K562 (cell line): ENCODE data around the gene MYOM1. TPM values are rescaled to one million over a fixed set of nuclear protein-coding genes. Genes with fewer than 3 reads are reported as not detected.

ENCODE experiments used
- ATAC-seq: fragments of 200-7000 bp; cut with Tn5 transposase; 3 replicates; pipeline ENCODE4 v1.9.1; 2020; ENCODE audit warnings: moderate library complexity
- BruUV-seq: library from RNA; stranded (reverse); fragments of 400-500 nt; replicated peaks from 2 replicates; lab custom pipeline; 2021; lab: Mats Ljungman, UMichigan
- CTCF ChIA-PET: fragments of 300-600 bp; formaldehyde crosslinking; extraction: SDS; loops from one replicate; lab custom pipeline; 2021; ENCODE audit warnings: low intra/inter-chr PET ratio; lab: Yijun Ruan, JAX
- POLR2A ChIA-PET: fragments of 300-600, 350-650 bp; sonication (Branson Sonifier 250); formaldehyde crosslinking; extraction: SDS; loops from one replicate; lab custom pipeline; 2021; ENCODE audit warnings: antibody characterized with exemption, inconsistent platforms; lab: Yijun Ruan, JAX
- DNase-seq, 4 experiments: peaks; one replicate each; pipeline versions ENCODE4 v3.0.0 to v3.0.0-alpha.2; 2011 to 2018; ENCODE audit warnings: low spot score in 3 of 4, mixed read lengths in 3 of 4; ENCODE audit errors: extremely low read depth in 1 of 4
- FAIRE-seq: peaks from 2 replicates; lab custom pipeline; 2011; peaks lifted over from hg19 to GRCh38; lab: Jason Lieb, UNC
- H2AFZ ChIP-seq: 2 replicates; pipeline ENCODE4 v1.6.0; 2011; ENCODE audit warnings: low read depth, low read length, control low read depth, inconsistent platforms
- H3K27ac ChIP-seq: fragments of 200-600 bp; 3 replicates; pipeline ENCODE4 v1.8.0; 2011; ENCODE audit warnings: low read depth, mild to moderate bottlenecking, control low read depth, inconsistent platforms, low read length, moderate library complexity, mixed read lengths; ENCODE audit errors: extremely low read depth
- H3K27me3 ChIP-seq, 2 experiments: fragments of 300-600 bp in 1 of 2; 2 replicates in 1 of 2; 3 replicates in 1 of 2; pipeline versions ENCODE4 v1.6.0 to v1.8.0; 2011; ENCODE audit warnings: inconsistent platforms in 2 of 2, low read length in 2 of 2, mild to moderate bottlenecking in 1 of 2, mixed read lengths in 1 of 2, moderate library complexity in 1 of 2; ENCODE audit not compliant: control insufficient read depth in 2 of 2, insufficient read depth in 2 of 2
- H3K36me3 ChIP-seq: fragments of 300-600 bp; 3 replicates; pipeline ENCODE4 v1.8.0; 2011; ENCODE audit warnings: mild to moderate bottlenecking, low read length, inconsistent platforms; ENCODE audit not compliant: control insufficient read depth, insufficient read depth
- H3K4me1 ChIP-seq, 2 experiments: fragments of 200-600 bp in 1 of 2; replicated peaks in 1 of 2; 2 replicates in 1 of 2; 3 replicates in 1 of 2; pipeline versions ENCODE4 v1.5.1 to v1.8.0; 2011; ENCODE audit warnings: inconsistent platforms in 2 of 2, low read length in 2 of 2, mild to moderate bottlenecking in 1 of 2, mixed read lengths in 1 of 2, moderate library complexity in 1 of 2; ENCODE audit not compliant: control insufficient read depth in 2 of 2, insufficient read depth in 2 of 2
- H3K4me2 ChIP-seq: 2 replicates; pipeline ENCODE4 v1.6.1; 2011; ENCODE audit warnings: low read length, control low read depth, inconsistent platforms, mixed read lengths; ENCODE audit not compliant: insufficient read depth
- H3K4me3 ChIP-seq: fragments of 200-600 bp; sonication (generic), shearing (Covaris generic); 2 replicates; pipeline ENCODE4 v1.5.1; 2016; ENCODE audit warnings: control low read depth, inconsistent platforms
- H3K79me2 ChIP-seq: fragments of 200-600 bp; 3 replicates; pipeline ENCODE4 v1.8.0; 2011; ENCODE audit warnings: low read length, inconsistent platforms; ENCODE audit not compliant: control insufficient read depth, insufficient read depth
- H3K9ac ChIP-seq, 2 experiments: 2 replicates each; pipeline versions ENCODE4 v1.6.0 to v1.6.1; 2011; ENCODE audit warnings: low read depth in 2 of 2, low read length in 2 of 2, control low read depth in 1 of 2, inconsistent platforms in 1 of 2, mild to moderate bottlenecking in 1 of 2, mixed read lengths in 1 of 2; ENCODE audit not compliant: insufficient read depth in 1 of 2
- H3K9me1 ChIP-seq: one replicate; pipeline ENCODE4 v1.6.0; 2011; ENCODE audit warnings: inconsistent platforms, mild to moderate bottlenecking, low read length, moderate library complexity; ENCODE audit not compliant: control insufficient read depth, insufficient read depth
- H3K9me3 ChIP-seq: replicated peaks from 2 replicates; pipeline ENCODE4 v1.5.1; 2011; ENCODE audit warnings: low read depth, low read length, inconsistent platforms; ENCODE audit not compliant: control insufficient read depth, insufficient read depth
- H4K20me1 ChIP-seq: replicated peaks from 2 replicates; pipeline ENCODE4 v1.6.1; 2011; ENCODE audit warnings: low read length, inconsistent platforms, mixed read lengths; ENCODE audit not compliant: control insufficient read depth, insufficient read depth
- CBX8 ChIP-seq: fragments of 200-600 bp; sonication (generic); IDR thresholded peaks from 2 replicates; pipeline ENCODE4 v1.6.1; 2012; ENCODE audit warnings: borderline replicate concordance, mixed run types, low read depth, mild to moderate bottlenecking, moderate library complexity, mixed read lengths, low read length, control low read depth, inconsistent platforms; ENCODE audit not compliant: poor library complexity, severe bottlenecking; ENCODE audit errors: extremely low read depth
- MEF2D ChIP-seq: conservative IDR thresholded peaks from 2 replicates; pipeline ENCODE4 v1.6.1; 2016; ENCODE audit warnings: low read depth, missing genetic modification characterization, missing compliant biosample characterization
- TCFL5 ChIP-seq: fragments of 250-450 bp; sonication (Bioruptor Pico); conservative IDR thresholded peaks from 2 replicates; pipeline ENCODE4 v1.6.1; 2021; ENCODE audit warnings: mild to moderate bottlenecking, moderate library complexity, matching md5 sums
- ZNF263 ChIP-seq: sonication (generic); formaldehyde crosslinking; IDR thresholded peaks from 2 replicates; pipeline ENCODE4 v1.8.0; 2022; ENCODE audit warnings: mild to moderate bottlenecking, missing genetic modification reagents, borderline replicate concordance
- ZNF668 ChIP-seq: fragments of 250-450 bp; sonication (Bioruptor Pico); IDR thresholded peaks from 2 replicates; pipeline ENCODE4 v1.8.0; 2022; ENCODE audit warnings: mild to moderate bottlenecking, inconsistent platforms
- WGBS: fragments of 100-300 bp; shearing (Covaris generic); methylation state at CpG from one replicate; pipeline ENCODE4 v1.1.6; 2016; ENCODE audit warnings: low coverage, mixed read lengths; ENCODE audit not compliant: insufficient coverage; ENCODE audit errors: missing lambda C conversion rate; 5-methylcytosine and 5-hydroxymethylcytosine counted together
- in situ Hi-C: fragments of 300-500 bp; cut with MboI; formaldehyde crosslinking; loops from 4 replicates; pipeline ENCODE4 v1.15.0; 2018; ENCODE audit warnings: inconsistent platforms, mixed read lengths
- intact Hi-C: fragments of 100-400 bp; cut with micrococcal nuclease; formaldehyde crosslinking; loops from 2 replicates; pipeline ENCODE4 v1.14.2; 2022
- polyA plus RNA-seq, 8 experiments: library from polyadenylated mRNA; depleted of rRNA in 4 of 8; stranded (reverse) in 5 of 8; unstranded in 3 of 8; fragments of >200 nt; fragmentation: Nextera tagmentation in 2 of 8; fragmentation: Illumina TruSeq in 1 of 8; extraction: Ambion mirVana in 2 of 8; extraction: Trizol in 1 of 8; gene quantifications; 2 replicates each; pipeline versions ENCODE4 v1.2.1 to v1.2.3, GENCODE V29; 2011 to 2014; ENCODE audit warnings: inconsistent platforms in 1 of 8, missing spikeins in 1 of 8
- total RNA-seq, 7 experiments: library from RNA; depleted of rRNA in 6 of 7; stranded (reverse); fragments of >200 nt in 6 of 7; fragmentation: Illumina TruSeq in 2 of 7; extraction: Trizol in 2 of 7; gene quantifications; 2 replicates each; pipeline versions ENCODE4 v1.2.1 to v1.2.3, GENCODE V29; 2011 to 2021; ENCODE audit warnings: low replicate concordance in 1 of 7

MYOM1 gene
- total and polyA plus RNA-seq, 9 of the 15 experiments (the other 6 are each of a cell fraction or from before 2014, with no cell fraction given) = 0.01 to 0.62 (median 0.25) TPM

DNA sequence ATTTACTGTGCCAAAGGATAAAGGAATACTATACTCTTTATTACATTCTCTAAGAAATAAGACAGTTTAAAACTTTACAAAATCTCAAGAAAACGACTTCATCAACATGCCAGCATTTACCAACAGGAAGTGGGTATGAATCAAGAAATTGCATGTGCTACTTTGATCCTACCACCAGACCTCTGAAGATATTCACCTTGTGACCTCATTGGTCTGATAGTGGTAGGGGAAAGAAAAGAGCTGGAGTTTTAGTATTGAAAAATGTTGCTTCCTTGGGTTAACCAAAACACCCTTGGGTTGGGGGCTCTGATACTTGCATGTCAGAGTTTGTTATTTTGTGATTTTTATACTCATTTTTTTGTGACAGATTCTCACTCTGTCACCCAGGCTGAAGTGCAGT is 122.7 kb downstream of the MYOM1 start:
- no peak overlapping the region for H3K27ac ChIP-seq
- no peaks in the 10 kb centered on the region for H3K4me1 ChIP-seq
- no peak overlapping the region for H3K4me3 ChIP-seq
- no peaks in the 10 kb centered on the region for H4K20me1 ChIP-seq
- intact Hi-C loops = no loop called here
- BruUV-seq = no TSS peak
- ChIA-PET POLR2A (interaction anchor here (0.7 to 3.2 kb wide), 6 partner anchors 9 to 393 kb away, joined by 3 to 15 read pairs (median 3); no protein-coding TSS in a partner anchor), CTCF (no interaction called here)
- in situ Hi-C loops = no loop called here
- TF ChIP-seq CBX8 (peak; percentile 75), ZNF668 (CRISPR knock-in tag) (no peak), TCFL5 (CRISPR knock-in tag) (no peak)
- DNase-seq (no peak), ATAC-seq (no peak), FAIRE-seq (no peak)
- H3K9me3 ChIP-seq = no peaks in the 10 kb centered on the region
- H2AFZ ChIP-seq = 0 out of 2 replicates have a peak overlapping the region, but pooled peaks have one; percentile 5
- H3K27me3 ChIP-seq = peaks cover 5 to 10% of the 10 kb centered on the region in 2 experiments; a peak in 2 of 5 replicates
- H3K79me2 ChIP-seq = no peaks in the 10 kb centered on the region
- 0% methylated on average over 1 of the region's 1 CpG for WGBS
- no peaks in the 10 kb centered on the region for H3K36me3 ChIP-seq
- H3K9me1 ChIP-seq = no peaks in the 10 kb centered on the region
- H3K4me2 ChIP-seq = no peak overlapping the region
- H3K9ac ChIP-seq = no peak overlapping the region

DNA sequence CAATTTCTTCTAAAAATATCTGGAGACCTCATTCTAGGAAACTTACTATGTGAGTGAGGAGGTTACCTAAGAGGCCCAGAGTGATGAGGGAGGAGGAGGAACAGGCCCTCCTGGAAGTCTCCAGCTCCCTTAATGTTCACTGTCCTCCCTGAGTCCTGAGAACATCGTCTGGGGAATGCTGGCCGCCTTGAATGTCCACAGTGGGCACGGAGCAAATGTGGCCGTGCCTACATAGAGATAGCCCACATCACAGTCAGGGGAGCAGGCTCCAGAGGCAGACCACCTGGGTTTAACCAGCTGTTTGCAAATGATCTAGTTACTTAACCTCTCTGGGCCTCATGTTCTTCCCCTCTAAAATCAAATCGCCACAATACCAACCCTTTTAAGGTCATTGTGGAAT is 123.8 kb downstream of the MYOM1 start:
- Histone ChIP-seq H3K36me3 (no peaks in the 10 kb centered on the region), H3K27me3 (peaks cover 5 to 10% of the 10 kb centered on the region in 2 experiments; a peak in 2 of 5 replicates), H3K4me3 (no peak overlapping the region), H4K20me1 (no peaks in the 10 kb centered on the region), H3K79me2 (no peaks in the 10 kb centered on the region), H2AFZ (no peak overlapping the region), H3K27ac (no peak overlapping the region), H3K4me2 (no peak overlapping the region), H3K9me1 (no peaks in the 10 kb centered on the region), H3K9me3 (no peaks in the 10 kb centered on the region), H3K9ac (no peak overlapping the region), H3K4me1 (no peaks in the 10 kb centered on the region)
- ChIA-PET CTCF (no interaction called here), POLR2A (interaction anchor here (1.0 kb wide), 2 partner anchors 24 to 33 kb away, joined by 3 read pairs; no protein-coding TSS in a partner anchor)
- intact Hi-C loops = no loop called here
- in situ Hi-C loops = no loop called here
- FAIRE-seq = no peak
- DNase-seq = no peak
- no TSS peak for BruUV-seq
- no peak; the same call in 2 of the 3 replicates for ATAC-seq
- TF ChIP-seq MEF2D (tag) (no peak), ZNF263 (CRISPR knock-in tag) (peak; percentile 53)
- 25% methylated on average over 5 of the region's 5 CpGs for WGBS
